ENCODE results near the gene BLOC1S5. TPM values are rescaled to one million over a fixed set of nuclear protein-coding genes. Genes with fewer than 3 reads are reported as not detected.

The BLOC1S5 gene
- total and polyA plus RNA-seq, 2 of the 13 experiments (the other 11 are each of a cell fraction or from before 2014, with no cell fraction given), result 10.5 to 41.5 TPM

- TF ChIP-seq THAP9 (CRISPR knock-in tag; IDR thresholded peaks at IDR 0.05; ENCODE audit: borderline replicate concordance) (no peak), CEBPG (CRISPR knock-in tag; IDR thresholded peaks at IDR 0.05) (peak; percentile 94), TBL1XR1 (IDR thresholded peaks at IDR 0.05; ENCODE audit: borderline replicate concordance, low read length, partially characterized antibody) (no peak), ETV5 (CRISPR knock-in tag; IDR thresholded peaks at IDR 0.05; ENCODE audit: borderline replicate concordance) (no peak), ZNF326 (CRISPR knock-in tag; IDR thresholded peaks at IDR 0.05; ENCODE audit: borderline replicate concordance) (no peak), HNRNPUL1 (IDR thresholded peaks at IDR 0.05; ENCODE audit: low read depth, low read length) (no peak), SALL1 (CRISPR knock-in tag; IDR thresholded peaks at IDR 0.05) (peak; percentile 49; the same call in 1 of the 2 replicates), POLR2AphosphoS5 (IDR thresholded peaks at IDR 0.05; ENCODE audit: low read depth, low read length) (no peak), ZNF709 (CRISPR knock-in tag; IDR thresholded peaks at IDR 0.05) (no peak), ZBTB33 (CRISPR knock-in tag; IDR thresholded peaks at IDR 0.05) (no peak), SKI (IDR thresholded peaks at IDR 0.05; ENCODE audit: partially characterized antibody) (peak; percentile 22), ZFP82 (CRISPR knock-in tag; IDR thresholded peaks at IDR 0.05; ENCODE audit: borderline replicate concordance) (no peak), DNMT1 (CRISPR knock-in tag; IDR thresholded peaks at IDR 0.05) (no peak), ZNF547 (CRISPR knock-in tag; IDR thresholded peaks at IDR 0.05) (no peak), RNF2 (conservative IDR thresholded peaks at IDR 0.05; ENCODE audit: low read depth) (no peak), MXD4 (CRISPR knock-in tag; IDR thresholded peaks at IDR 0.05) (no peak), CEBPB (IDR thresholded peaks at IDR 0.05; ENCODE audit: borderline replicate concordance, low read depth, low read length) (peak; percentile 97), ZNF253 (CRISPR knock-in tag; IDR thresholded peaks at IDR 0.05; ENCODE audit: borderline replicate concordance) (no peak), ZNF343 (CRISPR knock-in tag; IDR thresholded peaks at IDR 0.05) (no peak), HOXA3 (CRISPR knock-in tag; IDR thresholded peaks at IDR 0.05) (no peak), MED13 (CRISPR knock-in tag; IDR thresholded peaks at IDR 0.05) (no peak), NCOA2 (CRISPR knock-in tag; IDR thresholded peaks at IDR 0.05) (no peak), TARDBP (CRISPR knock-in tag; IDR thresholded peaks at IDR 0.05) (no peak), ZSCAN31 (CRISPR knock-in tag; IDR thresholded peaks at IDR 0.05; ENCODE audit: low read depth) (no peak), RBFOX2 (IDR thresholded peaks at IDR 0.05; ENCODE audit: low read depth, low read length) (no peak)
- TF ChIP-seq, protein P1, sequence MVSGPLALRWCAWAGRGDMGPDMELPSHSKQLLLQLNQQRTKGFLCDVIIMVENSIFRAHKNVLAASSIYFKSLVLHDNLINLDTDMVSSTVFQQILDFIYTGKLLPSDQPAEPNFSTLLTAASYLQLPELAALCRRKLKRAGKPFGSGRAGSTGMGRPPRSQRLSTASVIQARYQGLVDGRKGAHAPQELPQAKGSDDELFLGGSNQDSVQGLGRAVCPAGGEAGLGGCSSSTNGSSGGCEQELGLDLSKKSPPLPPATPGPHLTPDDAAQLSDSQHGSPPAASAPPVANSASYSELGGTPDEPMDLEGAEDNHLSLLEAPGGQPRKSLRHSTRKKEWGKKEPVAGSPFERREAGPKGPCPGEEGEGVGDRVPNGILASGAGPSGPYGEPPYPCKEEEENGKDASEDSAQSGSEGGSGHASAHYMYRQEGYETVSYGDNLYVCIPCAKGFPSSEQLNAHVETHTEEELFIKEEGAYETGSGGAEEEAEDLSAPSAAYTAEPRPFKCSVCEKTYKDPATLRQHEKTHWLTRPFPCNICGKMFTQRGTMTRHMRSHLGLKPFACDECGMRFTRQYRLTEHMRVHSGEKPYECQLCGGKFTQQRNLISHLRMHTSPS (CRISPR knock-in tag; IDR thresholded peaks at IDR 0.05; ENCODE audit: low read depth), result no peak
These were observed 46.5 kb upstream of the BLOC1S5 start (continued) for GRCh38 chr6:8110725-8111124.
